HG03558 (cell line): ENCODE measurements around the gene FGF14.

Experiments
- ATAC-seq: cut with Tn5 transposase; IDR thresholded peaks from one replicate; pipeline ENCODE4 v1.9.1; 2021; ENCODE audit warnings: moderate number of reproducible peaks; ENCODE audit not compliant: unreplicated experiment; ENCODE audit errors: extremely low read depth

FGF14 gene

DNA sequence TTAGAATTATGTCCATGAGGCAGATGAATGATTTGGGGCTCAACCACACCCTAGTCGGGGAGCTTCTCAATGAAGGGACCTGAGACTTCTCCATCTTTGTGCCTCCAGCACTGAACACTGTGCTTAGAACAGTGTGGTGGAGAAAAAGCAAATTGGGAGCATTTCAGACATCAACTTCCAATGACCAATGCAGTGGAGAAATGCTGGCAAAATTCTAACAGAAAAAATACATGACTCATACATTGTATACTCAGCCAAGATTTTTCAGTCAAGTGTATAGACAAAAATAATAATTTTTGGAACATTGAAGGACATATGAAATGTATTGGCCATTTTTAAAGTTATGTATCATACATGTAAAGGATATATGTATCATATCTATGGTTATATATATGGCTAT lies 134.7 kb downstream of the FGF14 start:
- no peak for ATAC-seq

GRCh38 chr13:102261809-102262208 lies 140.0 kb downstream of the FGF14 start:
- no peak for ATAC-seq

DNA sequence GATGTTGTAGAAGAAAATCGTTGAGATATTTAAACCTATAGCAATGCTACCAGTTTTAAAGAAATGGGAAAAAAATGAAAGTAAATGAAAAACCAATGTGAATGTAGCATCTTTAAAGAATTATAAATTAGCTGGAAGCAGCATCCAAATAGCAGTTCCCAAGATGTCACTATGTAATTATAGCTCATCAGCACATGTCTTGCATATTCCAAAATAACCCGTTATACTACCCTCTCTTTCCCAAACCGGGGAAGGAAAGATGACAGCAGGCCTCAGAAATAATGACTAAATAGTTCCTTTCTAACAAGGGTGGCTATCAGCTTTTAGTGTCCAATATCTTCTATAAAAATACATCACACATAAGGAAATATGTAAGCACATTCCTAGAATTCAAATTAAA lies 140.5 kb downstream of the FGF14 start:
- no peak for ATAC-seq

DNA sequence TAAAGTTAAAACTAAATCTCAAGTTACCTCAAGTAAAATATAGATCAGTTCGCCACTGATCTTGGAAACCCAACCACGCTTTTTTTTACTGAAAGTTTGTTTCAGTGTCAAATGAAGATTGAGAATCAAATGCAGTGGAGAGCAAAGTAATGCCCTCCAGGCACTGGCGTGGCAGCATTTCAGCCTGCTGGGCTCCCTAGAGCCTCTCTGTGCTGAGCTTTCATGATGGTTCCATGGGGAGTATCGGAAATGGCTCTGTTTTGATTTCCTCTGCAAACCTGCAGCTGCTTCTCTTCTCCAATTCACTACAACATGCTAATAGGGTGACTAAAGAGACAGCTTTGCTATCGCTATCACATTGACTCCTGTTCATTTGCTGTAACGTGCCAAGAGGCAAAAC lies 141.6 kb downstream of the FGF14 start:
- ATAC-seq = no peak

DNA sequence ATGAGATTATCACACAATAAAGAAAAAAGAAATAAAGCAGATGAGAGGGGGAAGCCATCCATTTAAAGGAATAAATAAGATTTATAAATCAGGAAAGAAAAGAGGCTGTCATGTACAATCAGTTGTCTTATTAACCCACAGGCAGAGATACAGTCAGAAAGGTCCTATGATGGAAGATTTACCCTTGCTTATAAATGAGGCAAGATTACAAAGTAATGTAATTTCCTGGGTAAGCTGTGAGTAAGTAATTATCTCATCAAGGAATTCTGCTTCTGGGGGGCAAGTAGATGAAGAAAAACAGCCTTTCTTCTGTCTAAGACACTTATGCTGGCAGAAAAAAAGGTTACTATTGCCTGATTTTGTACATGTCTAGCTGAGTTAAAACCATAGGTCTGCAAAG lies 146.4 kb downstream of the FGF14 start:
- no peak for ATAC-seq

- no peak for ATAC-seq
Observed at GRCh38 chr13:102251817-102252216, 150.0 kb downstream of the FGF14 start.

DNA sequence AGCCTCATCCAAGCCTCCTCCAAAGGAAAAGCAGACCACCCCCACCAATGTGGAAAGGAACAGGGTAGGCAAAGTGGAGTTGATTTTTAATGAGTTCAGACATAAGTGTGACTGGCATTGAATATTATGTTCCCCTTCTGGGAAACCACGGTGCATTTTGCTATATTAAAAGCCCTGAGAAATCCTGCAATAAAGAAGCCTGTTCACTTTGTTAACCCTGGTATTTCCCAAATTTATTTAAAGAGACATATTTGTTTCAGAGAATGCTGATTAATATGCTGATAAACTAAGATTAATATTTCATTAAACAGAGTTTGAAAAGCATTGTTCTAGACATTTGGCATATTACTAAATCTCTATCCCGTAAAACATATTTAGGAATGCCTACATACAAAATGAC lies 151.4 kb downstream of the FGF14 start:
- no peak for ATAC-seq

GRCh38 chr13:102244607-102245227 lies 157.1 kb downstream of the FGF14 start:
- ATAC-seq = no peak

- no peak for ATAC-seq
Observed at GRCh38 chr13:102240110-102240509, 161.7 kb downstream of the FGF14 start.

DNA sequence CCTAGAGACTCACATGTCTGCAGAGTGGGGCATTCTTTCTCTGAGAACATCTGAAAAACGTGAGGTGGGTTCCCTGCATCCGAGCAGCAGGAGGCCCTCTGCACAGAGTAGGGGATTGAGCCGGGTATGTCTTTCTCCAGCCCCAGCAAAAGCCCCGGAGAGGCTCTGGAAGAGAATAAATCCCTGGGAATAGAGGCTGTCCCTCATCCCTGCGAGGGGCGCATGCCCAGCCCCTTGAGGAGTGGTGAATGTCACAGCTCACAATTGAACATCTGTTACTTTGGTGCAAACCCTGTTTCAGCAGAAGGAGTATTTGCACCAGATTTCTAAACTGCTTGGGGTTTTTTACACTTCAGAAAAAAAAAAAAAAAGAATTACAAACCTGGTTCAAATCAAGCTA lies 164.6 kb downstream of the FGF14 start:
- ATAC-seq = no peak

- no peak for ATAC-seq
Observed at GRCh38 chr13:102236830-102237229, 165.0 kb downstream of the FGF14 start.

GRCh38 chr13:102236341-102236740 lies 165.5 kb downstream of the FGF14 start:
- ATAC-seq = no peak

DNA sequence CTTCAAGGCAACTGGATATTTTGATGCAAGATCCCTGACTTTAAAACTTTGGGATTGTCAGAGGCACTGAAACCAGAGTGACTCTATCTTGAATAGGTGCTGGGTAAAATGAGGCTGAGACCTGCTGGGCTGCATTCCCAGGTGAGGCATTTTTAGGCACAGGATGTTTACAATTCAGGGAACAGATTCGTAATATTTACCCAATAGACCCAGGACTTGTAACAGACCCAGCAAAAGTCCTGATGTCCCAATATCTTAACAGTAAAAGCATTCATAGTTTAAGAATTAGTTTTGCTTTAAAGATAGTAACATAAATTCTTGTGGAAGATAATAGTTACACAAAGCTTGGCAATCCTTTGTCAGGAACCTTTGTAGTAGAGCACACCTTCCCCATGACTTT lies 166.2 kb downstream of the FGF14 start:
- no peak for ATAC-seq

- ATAC-seq = no peak
Observed at GRCh38 chr13:102234618-102235017, 167.2 kb downstream of the FGF14 start.

GRCh38 chr13:102233566-102234208 lies 168.2 kb downstream of the FGF14 start:
- no peak for ATAC-seq

DNA sequence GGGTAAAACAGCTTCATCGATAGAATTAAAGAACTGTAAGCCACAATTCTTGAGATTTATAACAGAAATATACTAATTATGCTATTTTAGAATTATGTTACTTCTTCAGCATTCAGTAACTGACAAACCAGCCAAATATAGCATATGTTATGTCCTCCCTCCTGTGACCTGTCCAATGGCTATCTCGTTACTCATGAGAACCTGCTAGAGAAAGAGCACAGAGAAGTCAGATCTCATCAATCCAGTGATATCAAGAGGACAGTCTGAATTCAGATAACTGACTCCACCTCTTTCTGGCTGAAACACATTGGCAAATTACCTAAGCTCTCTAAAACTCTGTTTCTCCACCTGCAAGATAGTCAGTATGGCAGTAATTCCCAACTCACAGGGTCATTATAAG lies 170.4 kb downstream of the FGF14 start:
- ATAC-seq = no peak

GRCh38 chr13:102227741-102228140 lies 174.1 kb downstream of the FGF14 start:
- no peak for ATAC-seq

GRCh38 chr13:102226591-102226990 lies 175.3 kb downstream of the FGF14 start:
- no peak for ATAC-seq

- ATAC-seq = no peak
Observed at GRCh38 chr13:102225892-102226291, 176.0 kb downstream of the FGF14 start.

GRCh38 chr13:102220681-102221228 lies 181.1 kb downstream of the FGF14 start:
- no peak for ATAC-seq

- no peak for ATAC-seq
Observed at GRCh38 chr13:102214956-102215355, 186.9 kb downstream of the FGF14 start.

DNA sequence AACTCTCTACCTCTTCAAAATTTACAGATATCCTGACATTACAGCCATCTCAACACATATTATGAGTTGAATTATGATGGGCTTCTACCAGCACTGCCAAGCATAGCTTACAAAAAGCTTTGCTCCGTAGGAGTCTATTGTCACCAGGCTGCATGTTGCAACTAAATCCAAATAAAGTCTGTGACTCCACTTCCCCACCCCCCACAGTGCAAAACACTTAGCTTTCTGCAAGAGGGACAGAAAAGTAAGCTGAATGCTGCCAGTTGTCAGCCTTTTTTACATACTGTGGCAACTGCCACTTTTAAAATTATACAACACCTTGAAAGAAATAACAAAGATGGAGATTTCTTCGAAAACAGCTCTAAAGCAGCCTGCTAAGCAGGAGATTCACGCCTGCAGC lies 189.1 kb downstream of the FGF14 start:
- no peak for ATAC-seq
